Cerebellar nuclear complex (tissue), 1 donor: Measurements from ENCODE around the gene ZNRF3.

Experiments
- DNase-seq, 2 experiments: peaks; one replicate each; lab custom pipeline; 2025; lab: John Stamatoyannopoulos, UW

Gene ZNRF3

DNA sequence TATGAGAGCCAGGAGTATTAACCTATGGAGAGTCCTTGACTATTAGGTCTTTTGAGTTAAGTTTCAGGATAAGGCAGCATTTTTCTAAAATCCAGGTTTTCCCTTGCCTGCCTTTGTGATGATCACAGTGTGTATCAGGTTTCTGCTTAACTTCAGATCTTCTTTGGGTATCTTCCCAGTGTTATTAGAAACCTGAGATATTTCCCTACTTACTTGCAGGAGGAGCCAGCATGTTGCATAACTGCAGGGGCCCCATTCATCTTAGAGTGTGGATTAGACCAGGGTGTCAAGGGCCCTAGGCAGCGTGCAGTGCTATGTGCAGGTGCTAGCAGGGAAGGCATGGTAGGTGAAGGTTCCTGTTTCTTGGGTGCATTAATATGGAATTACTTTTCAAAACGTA lies 69.5 kb downstream of the ZNRF3 start:
- no peak for DNase-seq

GRCh38 chr22:28953403-28953802 lies 70.0 kb downstream of the ZNRF3 start:
- no peak for DNase-seq

DNA sequence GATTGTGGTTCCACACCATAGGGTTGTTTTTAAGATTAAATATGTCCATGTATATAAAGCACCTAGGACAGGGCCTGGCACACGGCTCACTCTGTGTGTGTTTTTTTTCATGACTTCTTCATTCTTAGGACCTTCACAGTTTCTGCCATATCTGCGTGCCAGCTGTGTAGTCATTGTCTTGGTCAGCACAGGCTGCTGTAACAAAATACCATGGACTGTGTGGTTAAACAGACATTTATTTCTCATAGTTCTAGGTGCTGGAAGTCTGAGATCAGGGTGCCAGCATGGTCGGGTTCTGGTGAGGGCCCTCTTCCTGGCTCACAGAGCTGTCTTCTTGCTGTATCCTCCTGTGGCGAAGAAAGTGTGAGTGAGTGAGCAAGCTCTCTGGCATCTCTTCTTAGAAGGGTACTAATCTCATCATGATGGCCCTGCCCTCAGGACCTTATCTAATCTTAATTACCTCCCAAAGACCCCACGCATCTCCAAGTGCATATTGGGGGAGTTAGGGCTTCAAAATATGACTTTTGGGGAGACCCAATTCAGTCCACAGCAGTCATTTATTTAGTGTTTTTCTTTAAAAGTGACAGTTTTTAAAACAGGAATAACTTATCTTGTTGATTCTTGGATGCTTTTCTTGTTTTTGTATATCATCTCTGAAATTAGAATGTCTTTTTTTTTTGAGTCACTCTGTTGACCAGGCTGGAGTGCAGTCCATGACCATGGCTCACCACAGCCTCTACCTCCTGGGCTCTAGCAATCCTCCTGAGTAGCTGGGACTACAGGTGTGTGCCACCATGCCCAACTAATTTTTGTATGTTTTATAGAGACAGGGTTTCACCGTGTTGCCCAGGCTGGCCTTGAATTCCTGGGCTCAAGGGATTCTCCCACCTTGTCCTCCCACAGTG lies 70.9 kb downstream of the ZNRF3 start:
- no peak for DNase-seq

DNA sequence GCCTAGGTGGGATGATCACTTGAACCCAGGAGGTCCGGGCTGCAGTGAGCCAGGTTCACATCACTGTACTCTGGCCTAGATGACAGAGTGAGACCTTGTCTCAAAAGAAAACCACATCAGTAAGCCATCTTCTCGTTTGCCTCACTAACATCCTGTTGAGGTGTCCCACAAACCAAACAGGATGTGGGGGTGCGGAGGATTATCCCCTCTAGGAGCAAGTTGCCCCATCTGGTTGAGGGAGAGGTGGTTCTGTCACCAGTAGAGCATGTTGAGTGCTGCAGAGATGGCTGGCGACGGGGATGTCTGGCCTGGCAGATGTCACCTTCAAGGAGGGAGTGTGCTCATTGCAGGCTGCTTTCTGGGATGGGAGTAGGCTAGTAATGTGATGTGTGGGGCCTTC lies 72.4 kb downstream of the ZNRF3 start:
- DNase-seq, result no peak

DNA sequence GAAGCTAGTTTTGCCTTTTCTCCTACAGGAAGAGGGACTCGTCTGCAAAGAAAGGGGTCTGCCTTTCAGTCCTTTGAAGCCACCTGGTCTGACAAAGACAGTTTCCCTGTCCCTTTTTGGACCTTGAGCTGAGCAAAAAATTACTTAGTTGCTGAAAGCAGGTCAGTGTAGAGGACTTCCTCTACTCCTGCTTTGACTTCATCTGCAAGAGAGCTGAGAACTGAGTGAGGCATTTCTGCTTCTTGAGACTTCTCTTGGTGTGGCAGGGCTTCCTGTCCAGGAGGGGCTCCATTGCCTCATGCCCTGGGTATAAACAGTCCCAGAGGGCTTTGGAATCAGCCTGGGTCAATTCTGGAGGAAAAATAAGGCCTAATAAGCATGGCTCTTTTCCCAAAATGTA lies 73.1 kb downstream of the ZNRF3 start:
- no peak for DNase-seq

GRCh38 chr22:28958611-28959010 lies 75.2 kb downstream of the ZNRF3 start:
- DNase-seq, result no peak

- DNase-seq, result no peak
These were observed 78.7 kb downstream of the ZNRF3 start for GRCh38 chr22:28962042-28962554.

DNA sequence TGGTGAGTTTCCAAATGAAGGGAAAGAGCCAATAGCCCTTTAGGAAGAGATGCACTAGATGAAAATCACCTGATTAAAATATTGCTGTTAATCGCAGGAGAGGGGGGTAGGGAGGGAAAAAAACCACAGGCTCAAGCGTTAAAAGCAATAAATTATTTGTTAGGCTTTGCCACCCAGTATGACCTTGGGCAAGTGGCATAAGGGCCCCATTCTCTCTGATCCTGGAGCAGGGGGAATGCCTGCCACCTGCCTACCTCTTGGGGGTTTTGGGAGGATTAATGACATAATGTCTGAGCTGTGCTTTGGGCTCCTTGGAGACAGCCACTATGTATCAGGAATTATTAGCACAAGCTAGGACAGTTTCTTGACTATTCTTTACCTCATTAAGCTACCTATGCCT lies 80.0 kb downstream of the ZNRF3 start:
- DNase-seq, result no peak

GRCh38 chr22:28967163-28967665 lies 83.8 kb downstream of the ZNRF3 start:
- DNase-seq, result no peak

GRCh38 chr22:28967969-28968368 lies 84.6 kb downstream of the ZNRF3 start:
- DNase-seq, result no peak

DNA sequence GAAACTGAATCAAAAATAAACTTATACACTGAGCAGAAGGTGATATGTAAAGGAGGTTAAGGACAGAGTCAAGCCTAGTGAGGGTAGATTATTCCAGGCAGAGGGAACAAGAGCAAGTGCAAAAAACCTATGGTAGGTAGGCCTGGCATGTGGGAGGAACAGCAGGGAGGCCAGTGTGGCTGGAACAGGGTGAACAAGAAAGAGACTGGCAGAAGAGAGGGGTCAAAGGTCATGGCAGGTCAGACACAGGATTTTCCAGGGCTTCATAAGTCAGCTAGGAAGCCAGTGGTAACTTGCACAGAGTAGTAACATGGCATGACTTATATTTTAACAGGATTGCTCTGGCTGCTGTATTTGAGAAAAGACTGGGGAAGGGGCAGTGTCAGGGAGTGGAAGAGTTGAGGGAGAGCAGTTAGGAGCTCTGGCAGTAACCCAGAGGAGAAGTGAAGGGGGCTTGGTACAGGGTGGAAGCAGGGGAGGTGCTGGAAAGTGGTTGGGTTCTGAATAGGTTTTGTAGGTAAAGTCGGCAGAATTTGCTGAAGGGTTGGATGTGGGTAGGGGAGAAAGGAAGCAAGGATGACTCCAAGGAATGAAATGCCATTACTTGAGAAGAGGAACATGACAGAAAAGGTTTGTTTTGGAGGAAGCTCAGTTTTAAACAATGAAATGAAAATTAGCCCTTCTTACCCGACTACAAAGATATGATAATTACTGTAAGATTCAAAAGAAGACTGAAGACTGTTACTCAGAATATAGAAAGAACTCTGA lies 86.2 kb downstream of the ZNRF3 start:
- DNase-seq, result no peak

- DNase-seq, result no peak
These were observed 90.0 kb downstream of the ZNRF3 start for GRCh38 chr22:28973352-28973751.

GRCh38 chr22:28977060-28977459 lies 93.7 kb downstream of the ZNRF3 start:
- DNase-seq, result no peak

DNA sequence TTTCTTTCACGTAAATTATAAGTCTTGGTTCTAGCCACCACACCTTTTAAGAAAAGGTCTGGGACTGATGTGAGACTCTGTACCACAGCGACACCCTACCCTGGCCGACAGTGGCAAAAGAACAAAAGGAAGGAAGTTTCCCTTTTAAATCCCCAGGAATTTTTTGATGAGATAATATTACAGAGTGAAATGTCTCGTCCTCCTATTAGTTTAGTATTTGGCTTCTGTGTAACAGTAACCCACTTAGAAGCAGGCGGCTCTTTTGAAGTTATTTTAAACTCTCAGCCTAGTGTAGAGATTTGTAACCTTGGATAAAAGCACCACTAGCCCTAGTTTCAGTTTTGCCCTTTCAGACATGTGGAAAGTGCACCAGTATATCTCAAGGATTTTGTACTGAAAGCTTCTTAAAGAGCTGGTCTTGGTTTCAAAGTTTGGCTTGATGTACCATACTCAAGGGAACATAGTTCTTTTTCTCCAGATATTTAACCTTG lies 94.2 kb downstream of the ZNRF3 start:
- no peak for DNase-seq

GRCh38 chr22:28978158-28978557 lies 94.8 kb downstream of the ZNRF3 start:
- no peak for DNase-seq

GRCh38 chr22:28978863-28979796 lies 95.8 kb downstream of the ZNRF3 start:
- no peak for DNase-seq

- DNase-seq, result no peak
These were observed 97.0 kb downstream of the ZNRF3 start for GRCh38 chr22:28980326-28980725.

- DNase-seq, result no peak
These were observed 98.6 kb downstream of the ZNRF3 start for GRCh38 chr22:28981818-28982499.

DNA sequence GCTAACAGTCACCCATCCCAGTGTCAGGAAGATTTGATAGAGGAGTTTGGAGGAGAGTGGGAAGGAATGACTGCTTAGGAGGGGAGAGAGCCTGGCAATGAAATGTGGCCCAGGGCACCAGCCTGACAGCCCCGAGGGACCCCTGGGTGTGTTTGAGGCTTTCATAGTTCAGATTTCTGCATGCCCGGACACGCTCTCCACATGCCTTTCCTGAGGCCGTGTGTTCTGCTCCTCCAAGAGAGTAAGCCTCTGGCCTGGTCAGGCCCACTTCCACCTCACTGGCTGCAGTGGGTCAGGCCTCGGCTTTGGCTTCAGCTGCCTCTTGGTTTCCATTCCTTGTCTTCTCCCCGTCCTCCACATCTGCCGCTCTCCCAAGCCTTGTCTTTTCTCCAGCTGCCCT lies 99.8 kb downstream of the ZNRF3 start:
- DNase-seq, result no peak

- DNase-seq, result no peak
These were observed 100.5 kb downstream of the ZNRF3 start for GRCh38 chr22:28983788-28984441.
